ENCODE data around the gene SPTA1.

The SPTA1 gene

DNA sequence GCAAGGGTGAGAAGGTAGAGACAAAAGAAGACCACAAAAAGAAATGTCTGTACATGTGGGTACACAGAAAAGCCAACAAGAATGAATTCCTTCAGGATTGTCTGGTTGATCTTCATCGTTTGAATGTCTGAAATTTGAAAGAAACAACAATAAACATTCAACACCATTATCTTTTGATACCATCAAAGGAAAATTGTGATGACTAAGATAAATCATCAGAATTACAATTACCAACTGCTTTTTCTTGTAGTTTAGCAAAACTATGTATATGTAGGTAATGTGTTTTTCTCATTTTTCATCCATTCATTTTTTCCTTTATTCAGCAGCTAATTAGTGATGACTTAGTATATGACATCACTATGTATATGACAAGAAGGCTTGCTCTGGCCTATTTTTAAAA is 106.8 kb downstream of the SPTA1 start, which contains the start of gene OR10X1:
Gene OR10X1, minus strand, starts transcription at position 167 of the 400 bp plus-strand sequence. Its CDS starts 0 bp downstream, at position 167.
- no peaks in the 10 kb centered on the region for H3K36me3 ChIP-seq (ENCODE audit: control insufficient read depth, low read length)
- no peaks in the 10 kb centered on the region for H4K20me1 ChIP-seq (ENCODE audit: control insufficient read depth, insufficient read depth, low read depth, low read length)
- no peak within 1 kb of the TSS for H3K4me2 ChIP-seq (ENCODE audit: low read length)
- no peaks in the 10 kb centered on the region for H3K27me3 ChIP-seq (ENCODE audit: control insufficient read depth, low read length)
- TF ChIP-seq EZH2phosphoT487 (IDR thresholded peaks at IDR 0.05; ENCODE audit: borderline replicate concordance, low read length) = no peak
- TF ChIP-seq, protein P1, sequence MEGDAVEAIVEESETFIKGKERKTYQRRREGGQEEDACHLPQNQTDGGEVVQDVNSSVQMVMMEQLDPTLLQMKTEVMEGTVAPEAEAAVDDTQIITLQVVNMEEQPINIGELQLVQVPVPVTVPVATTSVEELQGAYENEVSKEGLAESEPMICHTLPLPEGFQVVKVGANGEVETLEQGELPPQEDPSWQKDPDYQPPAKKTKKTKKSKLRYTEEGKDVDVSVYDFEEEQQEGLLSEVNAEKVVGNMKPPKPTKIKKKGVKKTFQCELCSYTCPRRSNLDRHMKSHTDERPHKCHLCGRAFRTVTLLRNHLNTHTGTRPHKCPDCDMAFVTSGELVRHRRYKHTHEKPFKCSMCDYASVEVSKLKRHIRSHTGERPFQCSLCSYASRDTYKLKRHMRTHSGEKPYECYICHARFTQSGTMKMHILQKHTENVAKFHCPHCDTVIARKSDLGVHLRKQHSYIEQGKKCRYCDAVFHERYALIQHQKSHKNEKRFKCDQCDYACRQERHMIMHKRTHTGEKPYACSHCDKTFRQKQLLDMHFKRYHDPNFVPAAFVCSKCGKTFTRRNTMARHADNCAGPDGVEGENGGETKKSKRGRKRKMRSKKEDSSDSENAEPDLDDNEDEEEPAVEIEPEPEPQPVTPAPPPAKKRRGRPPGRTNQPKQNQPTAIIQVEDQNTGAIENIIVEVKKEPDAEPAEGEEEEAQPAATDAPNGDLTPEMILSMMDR (IDR thresholded peaks at IDR 0.05; ENCODE audit: low read depth, low read length, poor library complexity, severe bottlenecking) = no peak
- no peaks in the 10 kb centered on the region for H3K4me1 ChIP-seq (ENCODE audit: control insufficient read depth, low read length)
- H3F3A ChIP-seq (ENCODE audit: control insufficient read depth, insufficient read depth) = no peaks in the 10 kb centered on the region
- H3K79me2 ChIP-seq (ENCODE audit: control insufficient read depth, low read length) = no peaks in the 10 kb centered on the region
- no peak within 1 kb of the TSS for H3K4me3 ChIP-seq (ENCODE audit: low read length)
- H3K27ac ChIP-seq (ENCODE audit: low read depth, low read length) = no peak within 1 kb of the TSS
- no peaks in the 10 kb centered on the region for H3K9me3 ChIP-seq (ENCODE audit: control insufficient read depth, insufficient read depth, low read length)
- no peaks in the 10 kb centered on the region for H3K9me2 ChIP-seq (replicated peaks; ENCODE audit: control insufficient read depth, low read length)

DNA sequence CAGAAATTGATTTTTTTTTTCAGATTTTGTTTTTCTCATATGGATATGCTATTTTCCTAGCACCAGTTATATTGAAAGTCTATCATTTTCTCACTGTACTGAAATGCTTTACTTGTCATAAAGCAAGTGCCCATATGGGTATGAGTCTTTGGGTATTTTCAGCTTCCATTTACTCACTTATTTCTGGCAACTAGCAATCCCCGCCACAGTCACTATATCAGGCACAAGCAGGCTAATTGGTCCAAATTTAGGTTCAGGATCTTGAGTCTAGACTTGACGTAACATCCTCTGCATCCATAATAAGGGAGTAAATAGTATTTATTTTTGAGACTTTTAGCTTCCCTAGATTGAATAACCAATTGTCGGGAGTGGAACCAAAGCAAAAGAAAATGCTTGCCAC is 109.0 kb downstream of the SPTA1 start:
- no peaks in the 10 kb centered on the region for H3F3A ChIP-seq (ENCODE audit: control insufficient read depth, insufficient read depth)
- H3K27ac ChIP-seq (ENCODE audit: low read depth, low read length) = no peak overlapping the region
- no peaks in the 10 kb centered on the region for H3K9me2 ChIP-seq (replicated peaks; ENCODE audit: control insufficient read depth, low read length)
- no peaks in the 10 kb centered on the region for H3K9me3 ChIP-seq (ENCODE audit: control insufficient read depth, insufficient read depth, low read length)
- no peaks in the 10 kb centered on the region for H3K36me3 ChIP-seq (ENCODE audit: control insufficient read depth, low read length)
- H4K20me1 ChIP-seq (ENCODE audit: control insufficient read depth, insufficient read depth, low read depth, low read length) = no peaks in the 10 kb centered on the region
- H3K4me1 ChIP-seq (ENCODE audit: control insufficient read depth, low read length) = no peaks in the 10 kb centered on the region
- no peaks in the 10 kb centered on the region for H3K79me2 ChIP-seq (ENCODE audit: control insufficient read depth, low read length)
- H3K4me2 ChIP-seq (ENCODE audit: low read length) = no peak overlapping the region
- H3K27me3 ChIP-seq (ENCODE audit: control insufficient read depth, low read length) = no peaks in the 10 kb centered on the region
- TF ChIP-seq, protein P1 (IDR thresholded peaks at IDR 0.05; ENCODE audit: low read depth, low read length, poor library complexity, severe bottlenecking) = no peak
- no peak for TF ChIP-seq EZH2phosphoT487 (IDR thresholded peaks at IDR 0.05; ENCODE audit: borderline replicate concordance, low read length)
- H3K4me3 ChIP-seq (ENCODE audit: low read length) = no peak overlapping the region

DNA sequence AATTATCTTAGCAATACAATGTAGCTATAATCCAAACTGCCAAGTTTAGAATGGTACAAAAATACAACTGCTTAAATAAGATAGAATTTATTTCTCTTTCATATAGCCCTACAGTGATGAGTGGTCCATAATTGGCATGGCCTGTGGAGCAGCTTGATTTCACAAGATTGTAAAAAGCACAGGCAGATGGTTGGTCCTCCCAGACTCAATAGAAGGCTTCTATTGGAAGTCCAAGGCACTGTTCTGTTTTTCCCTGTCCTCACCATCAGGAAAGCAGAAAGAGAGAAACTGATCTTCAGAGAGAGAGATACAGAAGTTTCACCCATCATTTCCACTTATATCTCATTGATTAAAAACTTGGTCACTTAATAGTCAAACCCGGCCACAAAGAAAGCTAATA is 114.3 kb downstream of the SPTA1 start:
- Histone ChIP-seq H3K9me2 (replicated peaks; ENCODE audit: control insufficient read depth, low read length) (no peaks in the 10 kb centered on the region), H3K27ac (ENCODE audit: low read depth, low read length) (no peak overlapping the region)

More for the DNA sequence above, 114.3 kb downstream of the SPTA1 start:
- TF ChIP-seq, protein P1 (IDR thresholded peaks at IDR 0.05; ENCODE audit: low read depth, low read length, poor library complexity, severe bottlenecking) = no peak
- TF ChIP-seq EZH2phosphoT487 (IDR thresholded peaks at IDR 0.05; ENCODE audit: borderline replicate concordance, low read length) = no peak
- H3K36me3 ChIP-seq (ENCODE audit: control insufficient read depth, low read length) = no peaks in the 10 kb centered on the region
- H3K4me1 ChIP-seq (ENCODE audit: control insufficient read depth, low read length) = no peaks in the 10 kb centered on the region
- H4K20me1 ChIP-seq (ENCODE audit: control insufficient read depth, insufficient read depth, low read depth, low read length) = no peaks in the 10 kb centered on the region
- H3K4me3 ChIP-seq (ENCODE audit: low read length) = no peak overlapping the region
- H3K79me2 ChIP-seq (ENCODE audit: control insufficient read depth, low read length) = no peaks in the 10 kb centered on the region
- peaks cover 2% of the 10 kb centered on the region; the same call in 1 of the 2 replicates for H3K27me3 ChIP-seq (ENCODE audit: control insufficient read depth, low read length)
- no peak overlapping the region for H3K4me2 ChIP-seq (ENCODE audit: low read length)
- no peaks in the 10 kb centered on the region for H3F3A ChIP-seq (ENCODE audit: control insufficient read depth, insufficient read depth)
- no peaks in the 10 kb centered on the region for H3K9me3 ChIP-seq (ENCODE audit: control insufficient read depth, insufficient read depth, low read length)
